Peyer's patch (tissue), 4 donors: ENCODE measurements around the gene HOXD12.

Experiments used
- CTCF ChIP-seq, 6 experiments: fragments of 450-650 bp in 4 of 6; fragments of 200-600 bp in 2 of 6; sonication (generic) in 1 of 6; IDR thresholded peaks; one replicate each; pipeline ENCODE4 v1.5.1; 2017 to 2019; ENCODE audit warnings: antibody characterized with exemption in 6 of 6, mild to moderate bottlenecking in 3 of 6, moderate library complexity in 1 of 6
- POLR2A ChIP-seq, 2 donors: fragments of 450-650 bp; IDR thresholded peaks; one replicate each; pipeline ENCODE4 v1.5.1; 2017; ENCODE audit warnings: antibody characterized with exemption in 2 of 2, mild to moderate bottlenecking in 2 of 2, moderate library complexity in 2 of 2

- no peak for TF ChIP-seq CTCF (IDR thresholded peaks at IDR 0.05)
- no peak for TF ChIP-seq POLR2A (IDR thresholded peaks at IDR 0.05)
Measured at GRCh38 chr2:176076796-176077195, 22.8 kb upstream of the HOXD12 start.
